Liver (tissue), 9 donors: ENCODE data around the gene KYNU. TPM values are rescaled to one million over a fixed set of nuclear protein-coding genes. Genes with fewer than 3 reads are reported as not detected.
"Not testable (repeated sequence)": the region's sequence is repeated elsewhere in the genome, so short reads cannot be mapped to it uniquely, and the experiment has no call there.

Experiments used
- DNase-seq: peaks from one replicate; pipeline ENCODE4 v3.0.0-alpha.2; 2017; ENCODE audit warnings: low spot score
- H3K27ac ChIP-seq, 2 donors: one replicate each; pipeline ENCODE4 v1.7.0; 2013; ENCODE audit warnings: inconsistent platforms in 2 of 2, low read length in 2 of 2, control low read depth in 1 of 2, low read depth in 1 of 2, mild to moderate bottlenecking in 1 of 2
- H3K27me3 ChIP-seq, 4 donors: one replicate each; pipeline versions ENCODE4 v1.6.1 to v1.7.0; 2013; ENCODE audit warnings: low read length in 3 of 4, inconsistent platforms in 1 of 4, mild to moderate bottlenecking in 1 of 4, moderate library complexity in 1 of 4; ENCODE audit not compliant: control insufficient read depth in 4 of 4, insufficient read depth in 4 of 4
- H3K36me3 ChIP-seq, 4 donors: one replicate each; pipeline versions ENCODE4 v1.6.1 to v1.7.0; 2013; ENCODE audit warnings: low read length in 3 of 4, mild to moderate bottlenecking in 3 of 4, low read depth in 1 of 4, moderate library complexity in 1 of 4; ENCODE audit not compliant: control insufficient read depth in 4 of 4, insufficient read depth in 3 of 4
- H3K4me1 ChIP-seq, 4 donors: one replicate each; pipeline versions ENCODE4 v1.6.1 to v1.7.0; 2013; ENCODE audit warnings: low read length in 3 of 4, mild to moderate bottlenecking in 3 of 4, moderate library complexity in 1 of 4; ENCODE audit not compliant: control insufficient read depth in 4 of 4, insufficient read depth in 4 of 4
- H3K4me3 ChIP-seq, 3 donors: one replicate each; pipeline versions ENCODE4 v1.6.1 to v1.7.0; 2013; ENCODE audit warnings: low read length in 3 of 3, control low read depth in 1 of 3, low read depth in 1 of 3, mild to moderate bottlenecking in 1 of 3
- H3K9ac ChIP-seq, 2 donors: one replicate each; pipeline ENCODE4 v1.7.0; 2013; ENCODE audit warnings: low read length in 2 of 2, mild to moderate bottlenecking in 2 of 2, moderate library complexity in 2 of 2, control low read depth in 1 of 2, low read depth in 1 of 2
- H3K9me3 ChIP-seq, 4 donors: one replicate each; pipeline versions ENCODE4 v1.6.1 to v1.7.0; 2013; ENCODE audit warnings: low read length in 3 of 4; ENCODE audit not compliant: control insufficient read depth in 4 of 4
- EGR1 ChIP-seq, 2 donors: IDR thresholded peaks; 2 replicates each; pipeline ENCODE4 v1.6.1; 2016 to 2018; ENCODE audit warnings: antibody characterized with exemption in 2 of 2, low read depth in 2 of 2
- FOXA2 ChIP-seq: IDR thresholded peaks from 2 replicates; pipeline ENCODE4 v1.6.1; 2016; ENCODE audit warnings: antibody characterized with exemption
- HNF4A ChIP-seq, 2 donors: conservative IDR thresholded peaks; 2 replicates each; pipeline ENCODE4 v1.6.1; 2016; ENCODE audit warnings: antibody characterized with exemption in 2 of 2, mild to moderate bottlenecking in 2 of 2
- HNF4G ChIP-seq: IDR thresholded peaks from 2 replicates; pipeline ENCODE4 v1.6.1; 2016; ENCODE audit warnings: antibody characterized with exemption
- JUND ChIP-seq, 2 donors: IDR thresholded peaks; 2 replicates each; pipeline ENCODE4 v1.6.1; 2016; ENCODE audit warnings: antibody characterized with exemption in 2 of 2
- MAX ChIP-seq: IDR thresholded peaks from 2 replicates; pipeline ENCODE4 v1.6.1; 2016; ENCODE audit warnings: antibody characterized with exemption
- NR2F2 ChIP-seq: IDR thresholded peaks from 2 replicates; pipeline ENCODE4 v1.6.1; 2016; ENCODE audit warnings: antibody characterized with exemption
- RAD21 ChIP-seq, 2 donors: IDR thresholded peaks; 2 replicates each; pipeline ENCODE4 v1.6.1; 2016; ENCODE audit warnings: antibody characterized with exemption in 2 of 2, mild to moderate bottlenecking in 2 of 2
- REST ChIP-seq: IDR thresholded peaks from 2 replicates; pipeline ENCODE4 v1.6.1; 2016; ENCODE audit warnings: antibody characterized with exemption, mild to moderate bottlenecking
- RXRA ChIP-seq, 2 donors: IDR thresholded peaks; 2 replicates each; pipeline ENCODE4 v1.6.1; 2017 to 2018; ENCODE audit warnings: antibody characterized with exemption in 2 of 2, mild to moderate bottlenecking in 1 of 2
- SP1 ChIP-seq: IDR thresholded peaks from 2 replicates; pipeline ENCODE4 v1.6.1; 2018; ENCODE audit warnings: antibody characterized with exemption, mild to moderate bottlenecking
- TAF1 ChIP-seq: conservative IDR thresholded peaks from 2 replicates; pipeline ENCODE4 v1.6.1; 2016; ENCODE audit warnings: antibody characterized with exemption, mild to moderate bottlenecking
- YY1 ChIP-seq: IDR thresholded peaks from 2 replicates; pipeline ENCODE4 v1.6.1; 2016; ENCODE audit warnings: antibody characterized with exemption, mild to moderate bottlenecking
- ZBTB33 ChIP-seq: IDR thresholded peaks from 2 replicates; pipeline ENCODE4 v1.6.1; 2016; ENCODE audit warnings: antibody characterized with exemption
- WGBS: extraction: QIAGEN DNeasy Blood & Tissue Kit; methylation state at CpG from one replicate; pipeline ENCODE4 v1.1.7; 2013; 5-methylcytosine and 5-hydroxymethylcytosine counted together
- polyA plus RNA-seq, 2 donors: library from polyadenylated mRNA; stranded (reverse) in 1 of 2; unstranded in 1 of 2; fragments of 200-250 nt in 1 of 2; fragments of >200 nt in 1 of 2; fragmentation: Nextera tagmentation in 1 of 2; extraction: Ambion mirVana in 1 of 2; gene quantifications; one replicate each; pipeline versions ENCODE4 v1.2.1 to v1.2.3, GENCODE V29; 2013 to 2015
- total RNA-seq, 2 donors: library from RNA; depleted of rRNA; stranded (reverse); fragments of >200 nt; gene quantifications; one replicate each; pipeline ENCODE4 v1.2.3, GENCODE V29; 2014
- donor health status: healthy.
- donor health status: healthy.
- donor health status: healthy.
- donor health status: healthy.
- donor health status: healthy.

Gene KYNU
- total and polyA plus RNA-seq, 4 donors: 24.0 to 64.3 (median 32.8) TPM

GRCh38 chr2:142868229-142868762, 9.2 kb upstream of the KYNU start:
- H3K36me3 ChIP-seq: no peaks in the 10 kb centered on the region
- H3K9me3 ChIP-seq: no peaks in the 10 kb centered on the region
- no peak for DNase-seq
- H3K4me1 ChIP-seq: peaks cover 4 to 21% (median 12%) of the 10 kb centered on the region in 4 donors
- H3K4me3 ChIP-seq: no peak overlapping the region
- peak overlapping the region in 1 of 2 donors; percentile 10 for H3K27ac ChIP-seq
- no peaks in the 10 kb centered on the region for H3K27me3 ChIP-seq
- peak in 1 of 2 donors; percentile 46 for TF ChIP-seq RAD21 (IDR thresholded peaks at IDR 0.05)
- TF ChIP-seq HNF4A (conservative IDR thresholded peaks at IDR 0.05): peak in 1 of 2 donors; percentile 41
- peak; percentile 30 for TF ChIP-seq SP1
- TF ChIP-seq REST: no peak
- no peak overlapping the region for H3K9ac ChIP-seq
- 58% methylated on average over 12 of the region's 12 CpGs for WGBS

GRCh38 chr2:142869065-142869460, 8.4 kb upstream of the KYNU start:
- not testable (repeated sequence) for DNase-seq, H3K9me3 ChIP-seq, H3K27me3 ChIP-seq, H3K27ac ChIP-seq, H3K36me3 ChIP-seq, H3K9ac ChIP-seq, H3K4me3 ChIP-seq
- 91% methylated on average over 7 of the region's 7 CpGs for WGBS
- H3K4me1 ChIP-seq: peaks cover 4 to 25% (median 12%) of the 10 kb centered on the region in 4 donors

DNA sequence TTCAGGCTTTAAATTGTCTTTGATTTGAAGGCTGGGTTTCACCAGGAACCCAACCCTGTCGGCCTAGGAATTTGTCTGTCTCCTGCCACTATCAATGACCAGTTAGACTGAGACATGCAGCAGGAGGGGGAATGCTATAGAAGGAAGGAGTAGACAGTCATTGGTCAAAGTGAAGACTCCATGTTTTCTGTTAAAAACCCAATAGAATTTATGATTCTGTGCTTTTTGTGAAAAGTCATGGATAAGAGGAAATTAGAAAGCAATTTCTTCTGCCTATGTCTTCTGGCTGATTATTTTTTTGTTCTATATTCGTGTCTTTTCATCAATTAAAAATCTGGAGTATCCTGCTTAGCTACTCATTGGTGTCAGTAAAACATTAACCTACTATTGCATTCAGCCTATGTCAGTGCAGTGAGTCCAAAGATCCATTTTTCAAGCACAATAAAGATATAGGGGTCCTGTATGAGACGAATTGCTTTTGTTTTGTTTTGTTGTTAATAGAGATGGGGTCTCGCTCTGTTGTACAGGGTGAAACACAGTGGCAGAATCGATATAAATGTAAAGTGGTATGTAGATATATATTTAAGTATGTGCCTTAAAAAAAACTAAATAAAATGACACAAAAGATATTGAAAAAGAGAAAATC, 7.9 kb upstream of the KYNU start:
- DNase-seq: no peak
- WGBS: 61% methylated on average over 5 of the region's 5 CpGs

DNA sequence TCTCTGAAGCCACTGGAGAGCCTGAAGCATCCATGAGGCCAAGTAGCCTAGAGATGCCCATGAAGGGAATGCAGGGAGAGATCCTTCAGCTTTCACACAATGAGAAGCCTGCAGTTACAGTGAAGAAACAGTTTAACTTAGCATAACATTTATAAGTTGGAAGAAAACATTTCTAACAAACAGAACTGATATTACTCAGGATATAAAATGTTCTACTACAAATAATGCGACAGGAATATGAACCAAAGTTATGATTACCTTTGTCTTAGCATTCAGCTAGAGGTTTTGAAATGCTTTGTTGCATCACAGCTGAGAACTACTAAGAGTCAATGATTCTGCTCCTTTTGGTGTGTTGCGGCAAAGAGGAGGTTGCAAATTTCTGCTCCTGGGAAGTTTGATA, 6.9 kb upstream of the KYNU start:
- Histone ChIP-seq H3K9me3 (no peaks in the 10 kb centered on the region), H3K27me3 (no peaks in the 10 kb centered on the region), H3K36me3 (no peaks in the 10 kb centered on the region), H3K4me1 (peaks cover 4 to 32% (median 18%) of the 10 kb centered on the region in 4 donors), H3K4me3 (no peak overlapping the region), H3K9ac (no peak overlapping the region), H3K27ac (no peak overlapping the region)
- DNase-seq: no peak
- WGBS: 88% methylated on average over 2 of the region's 2 CpGs
- TF ChIP-seq TAF1: no peak
- no peak for TF ChIP-seq FOXA2
- TF ChIP-seq RXRA (IDR thresholded peaks at IDR 0.05): no peak
- no peak for TF ChIP-seq ZBTB33
- no peak for TF ChIP-seq MAX
- no peak for TF ChIP-seq NR2F2
- TF ChIP-seq HNF4G: no peak
- no peak for TF ChIP-seq JUND (IDR thresholded peaks at IDR 0.05)
- TF ChIP-seq EGR1 (IDR thresholded peaks at IDR 0.05; ENCODE audit: low read depth in 2 of 2): no peak
- no peak for TF ChIP-seq YY1

More for the DNA sequence above, 7.9 kb upstream of the KYNU start:
- Histone ChIP-seq H3K4me3 (no peak overlapping the region), H3K36me3 (no peaks in the 10 kb centered on the region), H3K9ac (no peak overlapping the region), H3K27ac (peak overlapping the region in 1 of 2 donors; percentile 19), H3K9me3 (no peaks in the 10 kb centered on the region), H3K4me1 (peaks cover 4 to 29% (median 14%) of the 10 kb centered on the region in 4 donors), H3K27me3 (no peaks in the 10 kb centered on the region)
- TF ChIP-seq HNF4A (conservative IDR thresholded peaks at IDR 0.05) (peak; percentile 75 to 78), HNF4G (no peak), SP1 (peak; percentile 42)
